HG03097 (cell line): ENCODE results near the gene CHRM5.

Experiments used
- ATAC-seq: cut with Tn5 transposase; IDR thresholded peaks from one replicate; pipeline ENCODE4 v1.9.1; 2021; ENCODE audit not compliant: unreplicated experiment, low FRiP score

CHRM5 gene

GRCh38 chr15:34078900-34079299, 110.6 kb downstream of the CHRM5 start:
- no peak for ATAC-seq

DNA sequence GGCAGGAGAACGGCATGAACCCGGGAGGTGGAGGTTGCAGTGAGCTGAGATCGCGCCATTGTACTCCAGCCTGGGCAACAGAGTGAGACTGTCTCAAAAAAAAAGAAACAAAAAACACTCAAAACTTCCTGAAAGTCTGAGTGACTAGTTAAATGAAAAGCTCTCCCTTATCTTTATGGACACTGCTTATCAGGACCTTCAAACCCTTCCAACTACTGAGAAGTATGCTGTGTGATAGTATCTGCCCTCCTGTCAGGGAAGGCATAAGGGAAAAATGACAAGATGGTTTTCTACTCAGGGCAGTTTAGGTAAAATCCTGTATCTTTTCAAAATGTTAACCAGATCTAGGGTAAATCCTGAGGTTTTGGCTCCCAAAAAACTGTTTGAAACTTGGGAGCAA, 111.6 kb downstream of the CHRM5 start:
- ATAC-seq, result no peak

GRCh38 chr15:34084086-34084485, 115.8 kb downstream of the CHRM5 start:
- no peak for ATAC-seq

- ATAC-seq, result no peak
Measured at GRCh38 chr15:34085746-34086145, 117.4 kb downstream of the CHRM5 start.

- ATAC-seq, result no peak
Measured at GRCh38 chr15:34099914-34100313, 131.6 kb downstream of the CHRM5 start.

DNA sequence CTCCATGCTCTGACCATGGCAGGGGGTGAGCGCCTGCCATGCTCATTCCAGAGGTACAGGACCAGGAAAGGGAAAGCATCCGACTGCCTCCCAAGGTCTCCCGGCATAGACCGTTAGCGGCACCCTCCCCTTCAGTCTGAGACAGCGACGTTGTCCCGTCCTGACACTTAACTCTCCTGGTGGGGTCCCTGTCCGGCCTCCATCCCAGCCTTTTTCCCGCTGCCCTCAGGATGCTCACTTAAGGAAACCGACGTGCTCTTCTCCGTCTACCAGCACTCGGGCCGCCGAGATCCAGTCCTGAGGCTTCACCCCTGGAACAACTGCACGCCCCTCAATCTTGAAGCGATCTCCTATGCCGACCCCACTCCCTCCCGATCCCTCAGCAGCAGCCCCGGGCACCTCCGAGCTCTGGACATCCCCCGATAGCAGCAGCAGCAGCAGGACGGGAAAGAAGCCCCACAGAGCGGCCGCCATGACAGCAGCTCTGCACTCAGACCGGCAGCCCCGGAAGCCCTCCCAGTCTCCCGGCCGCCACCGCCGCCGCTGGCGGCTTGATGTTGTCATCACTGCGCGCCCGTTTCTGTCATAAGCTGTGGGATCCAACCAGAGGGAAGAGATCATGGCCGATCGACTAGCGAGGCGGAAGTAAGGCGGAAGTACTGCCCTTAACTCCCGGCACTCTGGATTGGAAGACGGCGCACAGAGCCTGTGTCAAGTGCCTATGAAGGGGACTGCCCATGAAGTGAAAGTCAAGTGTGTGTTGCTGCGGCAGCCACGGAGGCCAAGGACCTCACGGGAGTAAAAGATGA, 133.3 kb downstream of the CHRM5 start, which contains the start of the genes EMC7 and PGBD4:
EMC7 (minus strand) TSS at position 497 of the 809 bp plus-strand sequence; CDS start at position 474, 23 bp downstream.
PGBD4 (plus strand) TSS at position 718 of the 809 bp plus-strand sequence. CDS start 449 bp downstream, outside the sequence.
- peak; percentile 95 for ATAC-seq

DNA sequence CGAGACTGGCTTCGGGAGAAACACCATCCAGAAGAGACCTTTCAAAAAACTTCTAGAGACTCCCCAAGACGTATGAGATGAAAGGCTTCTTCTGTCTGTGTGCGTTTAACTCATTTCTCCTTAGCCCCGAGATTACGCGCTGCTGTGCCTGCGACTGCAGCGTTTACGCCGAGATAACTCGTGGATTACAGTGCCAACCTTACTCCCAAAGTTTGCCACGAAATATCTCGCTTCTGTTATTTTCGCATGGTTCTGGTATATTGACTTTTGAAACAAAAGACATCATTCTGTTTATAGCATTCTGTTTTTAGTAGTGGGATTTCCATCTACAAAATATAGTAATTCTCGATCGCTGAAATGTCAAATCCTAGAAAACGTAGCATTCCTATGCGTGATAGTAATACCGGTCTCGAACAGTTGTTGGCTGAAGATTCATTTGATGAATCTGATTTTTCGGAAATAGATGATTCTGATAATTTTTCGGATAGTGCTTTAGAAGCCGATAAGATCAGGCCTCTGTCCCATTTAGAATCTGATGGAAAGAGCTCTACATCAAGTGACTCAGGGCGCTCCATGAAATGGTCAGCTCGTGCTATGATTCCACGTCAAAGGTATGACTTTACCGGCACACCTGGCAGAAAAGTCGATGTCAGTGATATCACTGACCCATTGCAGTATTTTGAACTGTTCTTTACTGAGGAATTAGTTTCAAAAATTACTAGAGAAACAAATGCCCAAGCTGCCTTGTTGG, 134.1 kb downstream of the CHRM5 start:
- ATAC-seq, result no peak

DNA sequence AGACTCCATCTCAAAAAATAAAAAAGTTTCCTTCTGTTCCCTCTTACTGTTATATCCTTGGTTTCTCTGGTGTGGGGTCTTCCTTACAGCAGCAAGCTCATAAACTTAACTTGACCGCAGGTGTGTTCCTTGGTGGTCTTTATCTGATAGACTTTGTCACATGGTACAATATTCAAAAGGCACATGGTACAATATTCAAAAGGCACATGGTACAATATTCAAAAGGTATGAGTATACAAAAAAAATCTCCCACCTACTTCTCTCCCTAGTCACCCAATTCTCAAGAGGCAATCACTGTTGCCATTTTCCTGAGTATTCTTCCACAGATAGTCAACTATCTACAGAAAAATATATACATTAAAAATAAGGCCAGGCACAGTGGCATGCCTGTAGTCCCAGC, 138.1 kb downstream of the CHRM5 start:
- ATAC-seq, result no peak

- ATAC-seq, result no peak
Measured at GRCh38 chr15:34107315-34107714, 139.0 kb downstream of the CHRM5 start.

DNA sequence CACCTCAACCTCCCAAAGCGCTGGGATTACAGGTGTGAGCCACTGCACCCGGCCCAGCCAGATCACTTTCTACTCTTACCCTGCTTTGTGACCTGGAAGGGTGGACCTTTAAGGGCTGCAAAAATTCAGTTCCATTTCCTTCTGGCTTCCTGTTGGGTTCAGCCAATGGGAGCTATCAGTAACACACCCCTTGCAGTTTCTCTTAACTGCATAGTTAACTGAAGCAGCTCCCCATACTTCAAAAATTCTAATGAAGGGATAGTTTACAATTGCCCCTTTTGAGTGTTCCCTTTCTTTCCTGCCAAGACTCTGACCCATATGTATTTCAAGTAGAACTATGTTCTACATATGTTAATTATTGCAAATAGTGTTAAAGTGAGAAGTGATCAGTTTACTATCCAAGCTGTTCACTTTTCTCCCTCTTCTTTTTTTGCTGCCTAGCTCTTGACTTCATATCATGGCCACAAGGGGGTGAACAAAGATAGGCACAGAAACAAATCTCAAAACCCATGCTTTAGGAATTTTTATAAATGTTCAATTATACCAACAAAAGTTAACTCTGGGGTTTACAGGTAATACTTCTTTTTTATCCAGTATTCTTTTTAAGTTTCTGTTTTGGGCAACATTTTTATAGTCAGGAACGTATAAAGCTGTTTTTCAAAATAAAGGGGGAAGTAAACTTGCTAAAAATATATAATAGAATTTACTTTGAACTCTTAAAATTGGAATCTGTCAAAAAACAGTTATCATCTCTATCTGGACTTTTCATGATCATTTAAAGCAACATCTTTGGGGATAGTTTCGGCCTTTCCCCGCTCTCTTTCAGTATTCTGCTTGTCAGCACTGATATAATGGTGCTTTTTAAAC, 141.7 kb downstream of the CHRM5 start:
- ATAC-seq, result no peak

DNA sequence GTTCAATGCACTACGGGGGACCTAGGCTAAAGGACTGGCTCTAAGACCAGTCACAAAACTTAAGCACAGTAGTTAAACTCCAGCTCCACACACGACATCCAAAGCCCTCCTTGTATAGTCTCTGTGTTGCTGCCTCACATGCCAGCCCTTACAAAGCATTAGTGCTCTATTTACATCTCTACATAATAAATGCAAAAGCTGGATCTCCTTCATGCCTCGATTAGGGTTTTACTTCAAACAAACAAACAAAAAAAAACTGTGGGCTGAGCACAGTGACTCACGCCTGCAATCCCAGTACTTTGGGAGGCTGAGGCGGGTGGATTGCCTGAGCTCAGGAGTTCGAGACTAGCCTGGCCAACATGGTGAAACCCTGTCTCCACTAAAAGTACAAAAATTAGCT, 143.2 kb downstream of the CHRM5 start:
- ATAC-seq, result no peak

DNA sequence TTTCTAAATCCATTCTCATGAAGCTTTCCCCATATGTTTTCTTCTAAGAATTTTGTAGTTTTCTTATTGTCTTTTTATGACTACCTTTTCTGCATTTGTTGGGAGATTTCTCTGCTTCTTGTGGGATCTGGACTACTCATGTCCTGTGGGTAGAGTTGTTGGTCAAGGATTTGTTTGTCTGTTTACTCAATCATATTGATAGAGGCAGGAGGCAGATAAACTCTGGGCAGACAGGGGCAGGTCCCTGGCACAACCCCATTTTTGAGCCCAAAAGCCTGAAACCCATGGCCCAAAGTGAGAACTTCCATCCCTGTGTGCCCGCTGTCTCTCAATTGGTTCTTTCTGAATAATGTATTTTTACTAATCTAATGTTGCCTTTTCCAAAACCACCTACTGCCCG, 145.9 kb downstream of the CHRM5 start:
- ATAC-seq, result no peak

DNA sequence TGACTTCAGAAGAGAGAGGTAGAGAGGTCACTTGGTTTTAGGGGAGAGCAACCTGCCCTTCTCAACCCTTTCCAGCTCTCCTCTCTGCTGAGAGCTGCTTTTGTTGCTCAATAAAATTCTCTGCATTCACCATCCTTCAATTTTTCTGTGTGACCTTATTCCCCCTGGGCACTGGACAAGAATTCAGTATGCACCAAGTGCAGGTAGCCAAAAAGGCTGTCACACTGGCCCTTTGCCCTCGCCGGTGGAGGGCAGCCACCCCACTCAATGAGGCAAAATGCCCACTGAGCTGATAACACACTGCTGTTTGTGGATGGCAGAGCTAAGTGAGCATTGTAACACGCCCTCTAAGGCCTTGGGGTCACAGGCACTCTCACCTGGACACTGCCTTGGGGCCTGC, 146.4 kb downstream of the CHRM5 start:
- no peak for ATAC-seq

- ATAC-seq, result no peak
Measured at GRCh38 chr15:34116620-34117019, 148.3 kb downstream of the CHRM5 start.
